GM21515 (cell line): ENCODE data around the gene SUB1.

Source experiments
- ATAC-seq: cut with Tn5 transposase; IDR thresholded peaks from one replicate; pipeline ENCODE4 v1.9.1; 2021; ENCODE audit not compliant: unreplicated experiment

SUB1 gene

GRCh38 chr5:32642276-32643002, 57.1 kb downstream of the SUB1 start:
- ATAC-seq, result no peak

GRCh38 chr5:32645246-32645645, 59.9 kb downstream of the SUB1 start:
- no peak for ATAC-seq

- ATAC-seq, result no peak
Measured at GRCh38 chr5:32646061-32646969, 61.0 kb downstream of the SUB1 start.

- ATAC-seq, result no peak
Measured at GRCh38 chr5:32651088-32651487, 65.7 kb downstream of the SUB1 start.

GRCh38 chr5:32651638-32652037, 66.3 kb downstream of the SUB1 start:
- no peak for ATAC-seq
